ENCODE results near the gene ST6GALNAC1. TPM values are rescaled to one million over a fixed set of nuclear protein-coding genes. Genes with fewer than 3 reads are reported as not detected.

The ST6GALNAC1 gene
- total and polyA plus RNA-seq, 2 of the 13 experiments (the other 11 are each of a cell fraction or from before 2014, with no cell fraction given): not detected

DNA sequence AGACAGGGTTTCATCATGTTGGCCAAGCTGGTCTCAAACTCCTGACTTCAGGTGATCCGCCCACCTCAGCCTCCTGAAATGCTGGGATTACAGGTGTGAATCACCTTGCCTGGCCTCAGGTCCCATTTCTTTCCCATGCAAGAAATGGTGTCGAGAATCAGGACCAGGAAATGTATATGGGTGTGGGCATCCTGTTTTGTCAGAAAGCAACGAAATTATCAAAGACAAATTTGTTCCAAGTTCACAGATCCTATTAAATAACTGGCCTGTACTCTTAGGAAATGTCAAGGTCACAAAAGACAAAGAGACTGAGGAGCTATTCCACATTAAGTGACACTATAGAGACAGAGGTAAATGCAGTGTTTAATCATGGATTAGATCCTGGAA, 17.1 kb upstream of the ST6GALNAC1 start (continued):
- TF ChIP-seq, protein P1, sequence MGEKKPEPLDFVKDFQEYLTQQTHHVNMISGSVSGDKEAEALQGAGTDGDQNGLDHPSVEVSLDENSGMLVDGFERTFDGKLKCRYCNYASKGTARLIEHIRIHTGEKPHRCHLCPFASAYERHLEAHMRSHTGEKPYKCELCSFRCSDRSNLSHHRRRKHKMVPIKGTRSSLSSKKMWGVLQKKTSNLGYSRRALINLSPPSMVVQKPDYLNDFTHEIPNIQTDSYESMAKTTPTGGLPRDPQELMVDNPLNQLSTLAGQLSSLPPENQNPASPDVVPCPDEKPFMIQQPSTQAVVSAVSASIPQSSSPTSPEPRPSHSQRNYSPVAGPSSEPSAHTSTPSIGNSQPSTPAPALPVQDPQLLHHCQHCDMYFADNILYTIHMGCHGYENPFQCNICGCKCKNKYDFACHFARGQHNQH (CRISPR knock-in tag; IDR thresholded peaks at IDR 0.05): no peak
- TF ChIP-seq ZNF331 (CRISPR knock-in tag; IDR thresholded peaks at IDR 0.05) (no peak), SOX13 (IDR thresholded peaks at IDR 0.05) (no peak), SOX13 (CRISPR knock-in tag; conservative IDR thresholded peaks at IDR 0.05 in 1 of 2, IDR thresholded peaks at IDR 0.05 in 1 of 2) (peak in 1 of 2 experiments; percentile 74; a peak in 2 of 4 replicates), ZNF616 (CRISPR knock-in tag; IDR thresholded peaks at IDR 0.05; ENCODE audit: low read depth) (no peak), SALL1 (CRISPR knock-in tag; IDR thresholded peaks at IDR 0.05) (peak; percentile 48), MBNL3 (CRISPR knock-in tag; conservative IDR thresholded peaks at IDR 0.05) (no peak), HNF4A (CRISPR knock-in tag; IDR thresholded peaks at IDR 0.05) (peak; percentile 33; the same call in 1 of the 2 replicates), ZNF333 (CRISPR knock-in tag; IDR thresholded peaks at IDR 0.05; ENCODE audit: borderline replicate concordance) (no peak), EED (CRISPR knock-in tag; IDR thresholded peaks at IDR 0.05) (no peak), SOX6 (IDR thresholded peaks at IDR 0.05) (no peak), SOX6 (CRISPR knock-in tag; IDR thresholded peaks at IDR 0.05) (peak; percentile 49; the same call in 1 of the 2 replicates), NFRKB (IDR thresholded peaks at IDR 0.05) (no peak), JDP2 (CRISPR knock-in tag; IDR thresholded peaks at IDR 0.05; ENCODE audit: borderline replicate concordance) (no peak), ZNF205 (CRISPR knock-in tag; IDR thresholded peaks at IDR 0.05) (no peak)
- TF ChIP-seq, protein P2, sequence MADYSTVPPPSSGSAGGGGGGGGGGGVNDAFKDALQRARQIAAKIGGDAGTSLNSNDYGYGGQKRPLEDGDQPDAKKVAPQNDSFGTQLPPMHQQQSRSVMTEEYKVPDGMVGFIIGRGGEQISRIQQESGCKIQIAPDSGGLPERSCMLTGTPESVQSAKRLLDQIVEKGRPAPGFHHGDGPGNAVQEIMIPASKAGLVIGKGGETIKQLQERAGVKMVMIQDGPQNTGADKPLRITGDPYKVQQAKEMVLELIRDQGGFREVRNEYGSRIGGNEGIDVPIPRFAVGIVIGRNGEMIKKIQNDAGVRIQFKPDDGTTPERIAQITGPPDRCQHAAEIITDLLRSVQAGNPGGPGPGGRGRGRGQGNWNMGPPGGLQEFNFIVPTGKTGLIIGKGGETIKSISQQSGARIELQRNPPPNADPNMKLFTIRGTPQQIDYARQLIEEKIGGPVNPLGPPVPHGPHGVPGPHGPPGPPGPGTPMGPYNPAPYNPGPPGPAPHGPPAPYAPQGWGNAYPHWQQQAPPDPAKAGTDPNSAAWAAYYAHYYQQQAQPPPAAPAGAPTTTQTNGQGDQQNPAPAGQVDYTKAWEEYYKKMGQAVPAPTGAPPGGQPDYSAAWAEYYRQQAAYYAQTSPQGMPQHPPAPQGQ (CRISPR knock-in tag; IDR thresholded peaks at IDR 0.05; ENCODE audit: borderline replicate concordance): no peak
- TF ChIP-seq, protein P3, sequence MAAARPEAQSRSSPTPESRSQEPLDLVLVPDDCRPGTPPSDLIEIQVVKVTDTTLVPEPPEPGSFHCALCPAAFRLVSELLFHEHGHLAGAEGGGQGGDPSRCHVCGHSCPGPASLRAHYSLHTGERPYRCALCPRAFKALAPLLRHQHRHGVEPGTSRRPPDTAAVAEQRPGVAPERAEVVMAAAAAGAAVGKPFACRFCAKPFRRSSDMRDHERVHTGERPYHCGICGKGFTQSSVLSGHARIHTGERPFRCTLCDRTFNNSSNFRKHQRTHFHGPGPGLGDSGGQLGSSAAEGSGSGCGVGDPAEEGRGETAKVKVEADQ (CRISPR knock-in tag; IDR thresholded peaks at IDR 0.05; ENCODE audit: borderline replicate concordance): no peak
- TF ChIP-seq, protein P4, sequence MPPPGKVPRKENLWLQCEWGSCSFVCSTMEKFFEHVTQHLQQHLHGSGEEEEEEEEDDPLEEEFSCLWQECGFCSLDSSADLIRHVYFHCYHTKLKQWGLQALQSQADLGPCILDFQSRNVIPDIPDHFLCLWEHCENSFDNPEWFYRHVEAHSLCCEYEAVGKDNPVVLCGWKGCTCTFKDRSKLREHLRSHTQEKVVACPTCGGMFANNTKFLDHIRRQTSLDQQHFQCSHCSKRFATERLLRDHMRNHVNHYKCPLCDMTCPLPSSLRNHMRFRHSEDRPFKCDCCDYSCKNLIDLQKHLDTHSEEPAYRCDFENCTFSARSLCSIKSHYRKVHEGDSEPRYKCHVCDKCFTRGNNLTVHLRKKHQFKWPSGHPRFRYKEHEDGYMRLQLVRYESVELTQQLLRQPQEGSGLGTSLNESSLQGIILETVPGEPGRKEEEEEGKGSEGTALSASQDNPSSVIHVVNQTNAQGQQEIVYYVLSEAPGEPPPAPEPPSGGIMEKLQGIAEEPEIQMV (CRISPR knock-in tag; IDR thresholded peaks at IDR 0.05; ENCODE audit: low read depth): no peak
- TF ChIP-seq, protein P5, sequence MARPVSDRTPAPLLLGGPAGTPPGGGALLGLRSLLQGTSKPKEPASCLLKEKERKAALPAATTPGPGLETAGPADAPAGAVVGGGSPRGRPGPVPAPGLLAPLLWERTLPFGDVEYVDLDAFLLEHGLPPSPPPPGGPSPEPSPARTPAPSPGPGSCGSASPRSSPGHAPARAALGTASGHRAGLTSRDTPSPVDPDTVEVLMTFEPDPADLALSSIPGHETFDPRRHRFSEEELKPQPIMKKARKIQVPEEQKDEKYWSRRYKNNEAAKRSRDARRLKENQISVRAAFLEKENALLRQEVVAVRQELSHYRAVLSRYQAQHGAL (CRISPR knock-in tag; IDR thresholded peaks at IDR 0.05; ENCODE audit: not compliant biosample characterization): no peak
- TF ChIP-seq, protein P6, sequence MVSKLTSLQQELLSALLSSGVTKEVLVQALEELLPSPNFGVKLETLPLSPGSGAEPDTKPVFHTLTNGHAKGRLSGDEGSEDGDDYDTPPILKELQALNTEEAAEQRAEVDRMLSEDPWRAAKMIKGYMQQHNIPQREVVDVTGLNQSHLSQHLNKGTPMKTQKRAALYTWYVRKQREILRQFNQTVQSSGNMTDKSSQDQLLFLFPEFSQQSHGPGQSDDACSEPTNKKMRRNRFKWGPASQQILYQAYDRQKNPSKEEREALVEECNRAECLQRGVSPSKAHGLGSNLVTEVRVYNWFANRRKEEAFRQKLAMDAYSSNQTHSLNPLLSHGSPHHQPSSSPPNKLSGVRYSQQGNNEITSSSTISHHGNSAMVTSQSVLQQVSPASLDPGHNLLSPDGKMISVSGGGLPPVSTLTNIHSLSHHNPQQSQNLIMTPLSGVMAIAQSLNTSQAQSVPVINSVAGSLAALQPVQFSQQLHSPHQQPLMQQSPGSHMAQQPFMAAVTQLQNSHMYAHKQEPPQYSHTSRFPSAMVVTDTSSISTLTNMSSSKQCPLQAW (CRISPR knock-in tag; IDR thresholded peaks at IDR 0.05): no peak
- TF ChIP-seq, protein P7, sequence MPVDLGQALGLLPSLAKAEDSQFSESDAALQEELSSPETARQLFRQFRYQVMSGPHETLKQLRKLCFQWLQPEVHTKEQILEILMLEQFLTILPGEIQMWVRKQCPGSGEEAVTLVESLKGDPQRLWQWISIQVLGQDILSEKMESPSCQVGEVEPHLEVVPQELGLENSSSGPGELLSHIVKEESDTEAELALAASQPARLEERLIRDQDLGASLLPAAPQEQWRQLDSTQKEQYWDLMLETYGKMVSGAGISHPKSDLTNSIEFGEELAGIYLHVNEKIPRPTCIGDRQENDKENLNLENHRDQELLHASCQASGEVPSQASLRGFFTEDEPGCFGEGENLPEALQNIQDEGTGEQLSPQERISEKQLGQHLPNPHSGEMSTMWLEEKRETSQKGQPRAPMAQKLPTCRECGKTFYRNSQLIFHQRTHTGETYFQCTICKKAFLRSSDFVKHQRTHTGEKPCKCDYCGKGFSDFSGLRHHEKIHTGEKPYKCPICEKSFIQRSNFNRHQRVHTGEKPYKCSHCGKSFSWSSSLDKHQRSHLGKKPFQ (CRISPR knock-in tag; IDR thresholded peaks at IDR 0.05; ENCODE audit: insufficient replicate concordance): no peak

Data from HepG2 (cell line).